Trophoblast cell (in vitro differentiated cells and primary cell): ENCODE results near the gene NTSR2.

ENCODE experiments used
- DNase-seq, 2 donors: peaks; one replicate each; pipeline ENCODE4 v3.0.0-alpha.2; 2016
- H2AFZ ChIP-seq: 2 replicates; pipeline ENCODE4 v1.6.1; 2013; ENCODE audit warnings: low read length, moderate library complexity, mild to moderate bottlenecking; ENCODE audit not compliant: insufficient read depth, poor library complexity
- H2AK5ac ChIP-seq: 2 replicates; pipeline ENCODE4 v1.6.1; 2013; ENCODE audit warnings: mild to moderate bottlenecking, low read length
- H2BK120ac ChIP-seq: 2 replicates; pipeline ENCODE4 v1.6.1; 2013; ENCODE audit warnings: low read length, mild to moderate bottlenecking, moderate library complexity; ENCODE audit not compliant: insufficient read depth, poor library complexity
- H2BK12ac ChIP-seq: 2 replicates; pipeline ENCODE4 v1.6.1; 2013; ENCODE audit warnings: mild to moderate bottlenecking, low read length, moderate library complexity
- H2BK5ac ChIP-seq: 2 replicates; pipeline ENCODE4 v1.6.1; 2013; ENCODE audit warnings: low read length, low read depth, moderate library complexity, mild to moderate bottlenecking; ENCODE audit not compliant: poor library complexity
- H3K14ac ChIP-seq: 2 replicates; pipeline ENCODE4 v1.6.1; 2013; ENCODE audit warnings: mild to moderate bottlenecking, low read length
- H3K18ac ChIP-seq: 2 replicates; pipeline ENCODE4 v1.6.1; 2013; ENCODE audit warnings: mild to moderate bottlenecking, low read length
- H3K23ac ChIP-seq: 2 replicates; pipeline ENCODE4 v1.6.1; 2013; ENCODE audit warnings: low read length
- H3K27ac ChIP-seq: 2 replicates; pipeline ENCODE4 v1.5.1; 2013; ENCODE audit warnings: low read depth, mild to moderate bottlenecking, inconsistent platforms, low read length, moderate library complexity
- H3K27me3 ChIP-seq: 2 replicates; pipeline ENCODE4 v1.6.1; 2013; ENCODE audit warnings: inconsistent platforms, mild to moderate bottlenecking, low read length, moderate library complexity; ENCODE audit not compliant: insufficient read depth
- H3K36me3 ChIP-seq, 2 experiments: 1 replicate in 1 of 2; 2 replicates in 1 of 2; pipeline ENCODE4 v1.6.1; 2013; ENCODE audit warnings: low read length in 2 of 2, mild to moderate bottlenecking in 2 of 2, moderate library complexity in 1 of 2; ENCODE audit not compliant: insufficient read depth in 2 of 2, control insufficient read depth in 1 of 2
- H3K4ac ChIP-seq: 2 replicates; pipeline ENCODE4 v1.6.1; 2013; ENCODE audit warnings: low read depth, mild to moderate bottlenecking, low read length, moderate library complexity
- H3K4me1 ChIP-seq, 2 experiments: 1 replicate in 1 of 2; 2 replicates in 1 of 2; pipeline ENCODE4 v1.6.1; 2013; ENCODE audit warnings: low read length in 2 of 2, mild to moderate bottlenecking in 2 of 2, moderate library complexity in 1 of 2; ENCODE audit not compliant: insufficient read depth in 2 of 2, control insufficient read depth in 1 of 2
- H3K4me2 ChIP-seq: 2 replicates; pipeline ENCODE4 v1.6.1; 2013; ENCODE audit warnings: inconsistent platforms, mild to moderate bottlenecking, low read length, moderate library complexity
- H3K4me3 ChIP-seq: 2 replicates; pipeline ENCODE4 v1.5.1; 2013; ENCODE audit warnings: mild to moderate bottlenecking, low read depth, low read length, inconsistent platforms
- H3K79me1 ChIP-seq: one replicate; pipeline ENCODE4 v1.6.1; 2013; ENCODE audit warnings: low read length
- H3K79me2 ChIP-seq: 2 replicates; pipeline ENCODE4 v1.6.1; 2013; ENCODE audit warnings: low read length, mild to moderate bottlenecking; ENCODE audit not compliant: control insufficient read depth, insufficient read depth, poor library complexity
- H3K9ac ChIP-seq: 2 replicates; pipeline ENCODE4 v1.6.1; 2013; ENCODE audit warnings: mild to moderate bottlenecking, low read length
- H3K9me3 ChIP-seq: 2 replicates; pipeline ENCODE4 v1.6.1; 2013; ENCODE audit warnings: low read depth, mild to moderate bottlenecking, control low read depth, inconsistent platforms, low read length; ENCODE audit not compliant: insufficient read depth
- H4K12ac ChIP-seq: 2 replicates; pipeline ENCODE4 v1.6.1; 2013; ENCODE audit warnings: low read depth, mild to moderate bottlenecking, low read length, moderate library complexity
- H4K8ac ChIP-seq: 2 replicates; pipeline ENCODE4 v1.6.1; 2013; ENCODE audit warnings: low read depth, mild to moderate bottlenecking, low read length, moderate library complexity
- H4K91ac ChIP-seq: one replicate; pipeline ENCODE4 v1.6.1; 2013; ENCODE audit warnings: low read depth, mild to moderate bottlenecking, low read length, moderate library complexity
- whole genome bisulfite sequencing: extraction: QIAGEN DNeasy Blood & Tissue Kit; methylation state at CpG from one replicate; pipeline ENCODE4 v1.1.7; 2013; ENCODE audit warnings: missing lambda C conversion rate; ENCODE audit not compliant: insufficient read length, insufficient coverage; ENCODE audit errors: extremely low coverage; 5-methylcytosine and 5-hydroxymethylcytosine counted together

The NTSR2 gene

GRCh38 chr2:11647834-11648600 is 22.0 kb downstream of the NTSR2 start:
- no peaks in the 10 kb centered on the region for H3K79me2 ChIP-seq

DNA sequence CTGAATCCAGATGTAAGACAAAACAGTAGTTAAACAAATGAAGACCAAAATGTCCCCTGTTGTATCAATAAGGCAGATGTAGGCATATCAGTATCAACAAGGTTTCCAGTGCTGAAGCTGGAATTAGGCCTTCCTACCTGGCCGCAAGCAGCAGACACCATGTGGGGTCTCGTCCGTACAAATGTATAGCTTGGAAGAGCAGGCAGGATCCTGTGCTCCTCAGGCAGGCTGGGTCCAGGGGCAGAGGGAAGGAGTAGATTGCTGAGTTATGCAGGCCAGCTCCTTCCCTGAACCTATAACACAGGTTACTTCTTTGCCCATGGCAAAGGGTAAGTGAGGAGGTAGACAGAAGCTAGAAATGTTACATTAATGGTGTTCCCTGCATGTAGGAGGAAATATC is 23.5 kb downstream of the NTSR2 start:
- H2BK5ac ChIP-seq, result no peak overlapping the region
- WGBS, result no CpG with 5 or more reads among the region's 3 CpGs
- no peak overlapping the region for H3K4ac ChIP-seq
- H3K9me3 ChIP-seq, result no peaks in the 10 kb centered on the region
- no peak overlapping the region for H3K9ac ChIP-seq
- no peaks in the 10 kb centered on the region for H3K27me3 ChIP-seq
- H3K18ac ChIP-seq, result no peak overlapping the region
- H4K91ac ChIP-seq, result no peak overlapping the region
- no peak overlapping the region for H3K4me3 ChIP-seq
- H3K79me2 ChIP-seq, result no peaks in the 10 kb centered on the region
- H3K23ac ChIP-seq, result no peak overlapping the region
- H2BK120ac ChIP-seq, result no peak overlapping the region
- no peak overlapping the region for H3K27ac ChIP-seq
- H4K8ac ChIP-seq, result no peak overlapping the region
- DNase-seq, result no peak
- no peak overlapping the region for H2BK12ac ChIP-seq
- H3K4me2 ChIP-seq, result no peak overlapping the region
- H2AFZ ChIP-seq, result no peak overlapping the region
- no peak overlapping the region for H3K14ac ChIP-seq
- no peaks in the 10 kb centered on the region for H3K79me1 ChIP-seq
- no peak overlapping the region for H2AK5ac ChIP-seq
- peaks cover 0 to 5% of the 10 kb centered on the region in 2 experiments for H3K4me1 ChIP-seq
- no peak overlapping the region for H4K12ac ChIP-seq
- H3K36me3 ChIP-seq, result peaks cover 0 to 4% of the 10 kb centered on the region in 2 experiments

More at GRCh38 chr2:11647834-11648600, 22.0 kb downstream of the NTSR2 start:
- no peak overlapping the region for H3K9ac ChIP-seq
- H3K79me1 ChIP-seq, result no peaks in the 10 kb centered on the region
- H3K4me2 ChIP-seq, result no peak overlapping the region
- DNase-seq, result no peak
- no peak overlapping the region for H4K8ac ChIP-seq
- H3K27me3 ChIP-seq, result no peaks in the 10 kb centered on the region
- H3K9me3 ChIP-seq, result no peaks in the 10 kb centered on the region
- no peak overlapping the region for H2AK5ac ChIP-seq
- peaks cover 0 to 5% of the 10 kb centered on the region in 2 experiments for H3K4me1 ChIP-seq
- H3K4me3 ChIP-seq, result no peak overlapping the region
- no peak overlapping the region for H3K27ac ChIP-seq
- no peak overlapping the region for H3K14ac ChIP-seq
- no peak overlapping the region for H3K23ac ChIP-seq
- H2AFZ ChIP-seq, result no peak overlapping the region
- no peak overlapping the region for H4K12ac ChIP-seq
- no peak overlapping the region for H2BK5ac ChIP-seq
- no peak overlapping the region for H3K18ac ChIP-seq
- no peak overlapping the region for H2BK12ac ChIP-seq
- no peak overlapping the region for H2BK120ac ChIP-seq
- no CpG with 5 or more reads among the region's 7 CpGs for WGBS
- no peak overlapping the region for H4K91ac ChIP-seq
- no peak overlapping the region for H3K4ac ChIP-seq
- H3K36me3 ChIP-seq, result peaks cover 0 to 3% of the 10 kb centered on the region in 2 experiments

DNA sequence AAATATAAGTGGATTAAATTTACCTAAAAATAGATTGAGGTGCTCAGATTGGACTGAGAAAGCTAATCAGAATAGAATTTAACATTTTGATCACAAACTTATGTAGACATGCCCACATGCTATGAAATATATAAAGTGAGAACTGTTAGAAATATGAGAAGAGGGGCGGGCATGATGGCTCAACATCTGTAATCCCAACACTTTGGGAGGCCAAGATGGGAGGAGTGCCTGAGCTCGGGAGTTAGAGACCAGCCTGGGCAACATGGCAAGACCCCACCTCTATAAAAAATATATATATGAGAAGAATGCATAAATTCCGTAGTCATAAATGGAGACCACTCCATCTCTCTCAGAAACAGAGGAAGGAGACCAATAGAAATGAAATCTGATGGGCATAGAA is 25.7 kb downstream of the NTSR2 start:
- no peak for DNase-seq
- H3K4me2 ChIP-seq, result no peak overlapping the region
- no peak overlapping the region for H4K91ac ChIP-seq
- H3K36me3 ChIP-seq, result peaks cover 5 to 6% of the 10 kb centered on the region in 2 experiments
- H3K4ac ChIP-seq, result no peak overlapping the region
- WGBS, result no CpG with 5 or more reads among the region's 3 CpGs
- H3K18ac ChIP-seq, result no peak overlapping the region
- no peak overlapping the region for H2AK5ac ChIP-seq
- peaks cover 0 to 5% of the 10 kb centered on the region in 2 experiments for H3K4me1 ChIP-seq
- no peaks in the 10 kb centered on the region for H3K79me1 ChIP-seq
- H3K9me3 ChIP-seq, result no peaks in the 10 kb centered on the region
- H2BK5ac ChIP-seq, result no peak overlapping the region
- H4K12ac ChIP-seq, result no peak overlapping the region
- no peak overlapping the region for H2BK120ac ChIP-seq
- no peak overlapping the region for H2BK12ac ChIP-seq
- H3K23ac ChIP-seq, result no peak overlapping the region
- no peaks in the 10 kb centered on the region for H3K79me2 ChIP-seq
- no peak overlapping the region for H4K8ac ChIP-seq
- no peaks in the 10 kb centered on the region for H3K27me3 ChIP-seq
- H3K9ac ChIP-seq, result no peak overlapping the region
- no peak overlapping the region for H3K14ac ChIP-seq
- no peak overlapping the region for H2AFZ ChIP-seq
- H3K4me3 ChIP-seq, result no peak overlapping the region
- no peak overlapping the region for H3K27ac ChIP-seq

DNA sequence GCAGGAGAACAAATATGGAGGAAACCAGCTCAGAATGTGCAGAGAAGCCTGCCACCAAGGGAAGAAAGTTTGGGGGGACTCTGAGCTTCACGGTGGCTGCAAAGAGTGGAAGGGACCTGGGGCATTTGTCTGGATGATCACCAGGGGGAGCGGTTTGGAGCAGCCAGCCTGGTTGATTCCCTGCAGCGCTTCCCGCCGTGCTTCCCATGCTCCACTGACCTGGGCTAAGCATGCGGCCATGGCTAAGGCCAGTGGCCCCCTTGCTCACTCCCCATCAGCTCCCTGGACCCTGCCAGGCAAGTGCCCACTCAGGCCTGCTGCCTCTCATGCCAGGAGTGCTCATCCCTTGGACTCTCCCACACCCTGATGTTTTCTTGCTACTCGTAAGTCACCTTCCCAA is 27.0 kb downstream of the NTSR2 start:
- no peak overlapping the region for H3K4me3 ChIP-seq
- H2BK12ac ChIP-seq, result no peak overlapping the region
- H3K14ac ChIP-seq, result no peak overlapping the region
- WGBS, result no CpG with 5 or more reads among the region's 7 CpGs
- no peak overlapping the region for H4K8ac ChIP-seq
- H3K36me3 ChIP-seq, result peaks cover 6 to 7% of the 10 kb centered on the region in 2 experiments
- no peak overlapping the region for H2BK120ac ChIP-seq
- no peak overlapping the region for H3K23ac ChIP-seq
- no peaks in the 10 kb centered on the region for H3K4me1 ChIP-seq
- H2AK5ac ChIP-seq, result no peak overlapping the region
- no peaks in the 10 kb centered on the region for H3K27me3 ChIP-seq
- no peak overlapping the region for H3K4me2 ChIP-seq
- H4K91ac ChIP-seq, result no peak overlapping the region
- H3K79me1 ChIP-seq, result no peaks in the 10 kb centered on the region
- no peak overlapping the region for H3K18ac ChIP-seq
- no peaks in the 10 kb centered on the region for H3K9me3 ChIP-seq
- no peak overlapping the region for H2BK5ac ChIP-seq
- no peak overlapping the region for H3K4ac ChIP-seq
- no peak overlapping the region for H3K9ac ChIP-seq
- H4K12ac ChIP-seq, result no peak overlapping the region
- no peaks in the 10 kb centered on the region for H3K79me2 ChIP-seq
- DNase-seq, result no peak
- no peak overlapping the region for H2AFZ ChIP-seq
- H3K27ac ChIP-seq, result no peak overlapping the region
